HG03103 (cell line): Measurements from ENCODE around the gene ADAMTS8.

ENCODE experiments used
- ATAC-seq: cut with Tn5 transposase; IDR thresholded peaks from one replicate; pipeline ENCODE4 v1.9.1; 2021; ENCODE audit warnings: low read depth; ENCODE audit not compliant: unreplicated experiment

The ADAMTS8 gene

DNA sequence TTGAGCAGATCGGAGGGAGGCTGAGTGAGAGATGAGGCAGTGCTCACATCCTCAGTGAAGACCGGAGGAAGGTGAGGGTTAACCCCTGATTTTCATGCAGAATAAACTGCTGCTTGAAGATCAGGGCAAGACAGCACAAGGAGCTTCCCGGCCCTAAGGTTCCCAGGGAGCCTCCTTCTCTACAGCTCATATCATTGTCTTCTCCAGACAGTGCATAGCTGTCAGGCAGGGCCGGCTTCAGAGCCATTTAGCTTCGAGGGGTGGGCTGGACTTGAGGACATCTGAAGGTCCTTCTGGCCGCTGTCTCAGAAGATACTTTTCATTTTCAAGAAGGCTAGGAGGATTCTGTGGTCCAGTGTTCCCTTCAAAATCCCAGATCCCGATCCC lies 7.2 kb downstream of the ADAMTS8 start:
- ATAC-seq: no peak

DNA sequence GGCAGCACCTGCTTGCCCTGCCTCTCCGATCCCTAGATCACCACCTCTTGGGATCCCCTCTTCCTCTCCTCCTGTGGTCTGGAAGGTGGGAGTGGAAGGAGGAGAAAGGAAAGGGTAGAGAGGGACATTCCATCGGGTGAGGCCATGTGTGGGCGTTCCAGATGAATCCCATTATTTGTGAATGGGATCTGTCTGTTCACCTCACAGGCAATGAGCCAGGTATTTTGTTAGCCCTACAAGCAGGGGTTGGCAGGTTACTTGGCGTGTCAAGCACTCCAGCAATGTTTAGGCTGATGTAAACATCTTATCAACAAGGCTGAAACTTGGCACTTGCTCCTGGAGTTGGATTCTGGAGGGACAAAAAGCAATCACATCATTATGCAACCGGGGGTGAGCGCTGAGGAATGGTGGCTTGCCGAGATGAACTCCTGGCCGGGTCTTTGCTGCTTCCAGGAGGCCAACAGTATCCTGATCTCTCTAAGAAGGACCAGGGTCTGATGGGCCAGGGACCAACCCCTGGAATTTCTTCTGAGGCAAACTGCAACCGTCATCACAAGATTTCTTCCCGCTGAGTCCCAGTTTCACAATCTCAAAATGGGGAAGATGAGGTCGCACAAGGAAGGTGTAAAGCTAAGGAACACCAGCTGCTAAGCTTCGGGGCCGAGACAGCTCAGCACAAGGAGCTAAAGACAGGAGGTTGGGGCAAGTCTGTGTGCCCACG lies 7.8 kb downstream of the ADAMTS8 start:
- ATAC-seq: no peak

DNA sequence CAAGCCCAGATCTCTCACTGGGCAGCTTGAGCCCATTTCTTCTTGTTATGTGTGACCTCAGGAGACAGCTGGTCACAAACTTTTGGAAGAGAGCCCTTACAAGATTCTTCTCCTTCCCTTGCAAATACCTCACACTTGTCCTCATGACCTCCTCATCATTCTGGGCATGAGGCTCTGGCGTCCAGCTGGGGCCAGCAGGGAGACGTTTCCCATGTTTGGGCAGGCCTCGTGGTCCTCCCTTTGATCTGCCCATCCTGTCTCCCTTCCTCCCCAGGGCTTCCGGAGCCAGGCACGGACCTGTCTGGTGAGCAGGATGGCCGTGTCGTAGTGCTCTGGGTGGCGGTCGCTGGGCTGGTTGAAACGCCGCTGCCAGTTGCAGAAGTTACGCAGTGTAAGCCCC lies 9.7 kb downstream of the ADAMTS8 start:
- ATAC-seq: no peak

DNA sequence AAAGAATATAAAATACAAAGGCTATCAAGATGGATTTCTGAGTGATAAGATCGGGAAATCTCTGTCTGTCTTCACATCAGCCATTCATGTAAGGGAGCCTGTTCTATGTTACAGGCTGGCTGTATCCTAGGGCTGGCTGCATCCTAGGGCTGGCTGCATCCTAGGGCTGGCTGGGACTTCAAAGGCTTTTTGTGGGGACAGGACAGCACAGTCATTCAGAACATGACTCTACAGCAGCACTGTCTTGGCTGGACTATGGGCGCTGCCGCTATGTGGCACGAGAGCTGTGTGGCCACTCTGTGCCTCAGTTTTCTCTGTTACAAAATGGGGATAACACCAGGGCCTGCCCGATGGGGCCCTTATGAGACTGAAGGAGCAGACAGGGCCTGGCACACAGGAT lies 10.2 kb downstream of the ADAMTS8 start:
- ATAC-seq: no peak

DNA sequence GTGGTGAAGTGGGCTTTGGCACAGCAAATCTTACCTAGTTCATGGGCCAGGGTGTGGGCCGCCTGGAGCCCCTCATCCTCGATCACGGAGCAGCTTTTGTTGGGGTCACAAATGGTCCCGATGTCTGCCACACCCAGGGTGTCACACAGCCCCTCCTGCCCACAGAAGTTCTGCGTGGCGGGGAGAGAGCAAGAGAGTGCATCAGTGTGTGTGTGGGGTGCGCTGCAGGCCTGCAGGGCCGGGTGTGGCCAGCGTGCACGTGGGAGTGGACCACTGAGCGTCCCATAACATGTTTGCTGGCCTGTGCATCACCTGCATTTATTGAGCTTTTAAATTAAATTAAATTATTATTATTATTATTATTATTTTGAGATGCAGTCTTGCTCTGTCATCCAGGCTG lies 11.5 kb downstream of the ADAMTS8 start:
- no peak for ATAC-seq

DNA sequence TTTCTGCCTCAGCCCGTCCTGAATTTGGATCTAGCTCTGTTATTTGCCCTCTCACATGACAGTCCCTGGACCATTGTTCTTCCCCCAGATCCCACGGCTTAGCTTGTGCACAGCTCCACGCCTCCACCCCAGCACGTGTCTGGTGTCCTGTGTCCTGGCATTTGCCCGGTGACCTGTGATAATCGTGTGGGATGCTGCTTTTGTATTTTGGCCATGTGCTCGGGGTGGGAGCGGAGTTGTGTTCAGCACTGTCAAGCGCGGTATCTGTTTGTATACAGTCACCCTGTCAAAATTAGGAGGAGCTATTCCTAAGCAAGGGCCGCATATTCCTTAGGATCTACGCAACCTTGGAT lies 11.9 kb downstream of the ADAMTS8 start:
- no peak for ATAC-seq

DNA sequence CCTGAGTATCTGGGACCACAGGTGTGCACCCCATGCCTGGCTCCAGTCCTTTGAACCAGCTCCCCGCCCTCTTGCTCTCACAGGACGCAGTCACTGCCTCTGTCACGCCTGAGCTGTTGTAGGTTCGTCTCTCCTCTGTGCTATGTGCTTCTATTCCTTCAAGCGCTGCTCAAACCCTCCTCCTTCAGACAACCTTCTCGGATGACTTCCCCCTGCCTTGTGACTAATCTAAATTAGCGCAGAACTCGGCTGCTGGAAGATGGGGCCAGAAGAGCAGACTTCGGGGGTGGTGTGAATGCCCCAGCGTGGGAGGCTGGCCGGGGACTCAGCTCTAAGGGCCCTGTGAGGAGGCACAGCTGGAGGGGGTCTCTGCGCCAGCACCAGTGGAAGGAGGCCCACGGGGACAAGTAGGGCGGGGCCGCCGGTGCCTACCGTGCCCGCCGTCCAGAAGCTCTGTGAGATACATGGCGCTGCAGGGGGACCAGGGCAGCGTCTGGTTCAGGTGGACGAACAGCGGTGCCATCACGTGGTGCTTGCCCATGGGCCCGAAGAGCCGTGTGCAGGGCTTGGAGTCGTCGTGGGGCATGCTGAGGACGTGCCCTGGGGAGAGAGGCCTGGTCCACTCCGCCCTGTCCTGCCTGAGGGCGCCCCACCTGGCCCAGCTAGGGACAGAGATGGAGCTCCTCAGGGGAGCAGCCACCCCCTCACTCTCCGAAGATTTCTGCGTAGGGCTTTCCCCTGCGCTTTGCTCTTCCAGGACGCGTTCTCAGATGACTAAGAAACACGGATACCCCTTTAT lies 12.5 kb downstream of the ADAMTS8 start:
- no peak for ATAC-seq

DNA sequence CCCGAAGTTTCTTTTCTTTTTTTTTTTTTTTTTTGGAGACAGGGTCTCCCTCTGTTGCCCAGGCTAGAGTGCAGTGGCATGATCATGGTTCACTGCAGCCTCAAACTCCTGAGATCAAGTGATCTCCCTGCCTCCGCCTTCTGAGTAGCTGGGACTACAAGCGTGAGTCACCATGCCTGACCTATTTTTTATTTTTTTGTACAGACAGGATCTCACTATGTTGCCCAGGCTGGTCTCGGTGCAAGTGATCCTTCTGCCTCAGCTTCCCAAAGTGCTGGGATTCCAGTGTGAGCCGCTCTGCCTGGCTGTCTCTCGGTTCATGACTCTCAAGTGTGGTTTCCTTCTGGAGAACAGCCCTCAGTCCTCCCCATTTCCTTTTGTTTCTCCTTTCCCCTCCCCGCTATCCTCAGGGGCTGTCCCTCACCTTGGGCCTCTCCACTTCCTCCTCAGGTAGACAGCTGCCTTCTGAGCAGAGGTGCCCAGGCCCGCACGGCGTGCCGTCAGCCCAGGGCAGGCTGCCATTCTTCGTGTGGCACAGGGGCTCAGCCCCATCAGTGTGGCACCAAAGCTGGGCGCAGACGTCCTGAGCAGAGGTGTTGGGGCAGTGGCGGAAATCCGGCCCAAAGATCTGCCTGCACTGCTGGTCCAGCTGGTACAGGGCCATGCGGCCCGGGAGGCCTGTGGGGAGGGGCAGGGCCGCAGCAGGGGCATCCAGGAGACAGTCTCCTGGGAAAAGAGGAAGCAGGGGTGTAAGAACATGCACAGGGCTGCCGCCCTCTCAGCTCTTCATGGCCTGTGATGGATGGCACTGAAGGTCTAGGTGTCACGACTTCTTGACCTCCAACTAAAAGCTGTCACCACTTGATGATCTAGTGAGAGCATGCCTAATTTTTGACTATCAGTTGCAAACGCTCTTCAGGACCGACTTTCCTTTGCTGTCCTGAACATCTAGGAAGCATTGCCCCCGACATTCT lies 14.0 kb downstream of the ADAMTS8 start:
- ATAC-seq: no peak

DNA sequence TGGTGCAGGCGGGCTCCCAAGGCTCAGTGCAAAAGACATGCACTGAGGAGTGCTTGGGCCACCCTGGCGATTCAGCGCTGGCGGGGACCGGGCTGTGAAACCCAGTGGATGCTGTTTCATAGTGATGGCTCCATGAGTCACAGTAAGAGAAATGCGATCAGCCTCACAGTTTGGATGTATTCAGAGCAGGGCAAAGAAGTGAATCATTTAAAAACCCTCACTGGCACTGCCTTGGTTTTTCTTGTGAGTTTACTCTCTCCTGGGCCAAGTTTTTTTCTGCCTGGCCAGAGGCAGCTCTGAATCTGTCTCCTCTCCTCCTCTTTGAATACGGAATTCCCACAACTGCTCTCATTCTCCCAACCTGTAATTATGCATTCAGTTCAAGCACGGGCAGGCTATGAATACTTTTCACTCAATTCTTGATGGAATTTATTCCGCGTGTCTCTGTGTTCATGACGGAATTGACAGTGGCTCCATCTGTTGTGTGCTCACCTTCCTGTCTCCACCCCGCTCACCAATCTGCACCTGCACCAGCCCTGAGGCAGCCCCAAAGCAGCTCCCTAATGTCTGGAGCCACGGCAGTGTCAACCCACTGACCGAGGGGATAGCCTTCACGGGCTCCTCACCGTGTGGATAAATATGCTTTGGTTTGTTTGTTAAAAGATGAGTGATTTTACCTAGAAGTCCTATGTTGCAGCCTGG lies 14.9 kb downstream of the ADAMTS8 start:
- no peak for ATAC-seq

DNA sequence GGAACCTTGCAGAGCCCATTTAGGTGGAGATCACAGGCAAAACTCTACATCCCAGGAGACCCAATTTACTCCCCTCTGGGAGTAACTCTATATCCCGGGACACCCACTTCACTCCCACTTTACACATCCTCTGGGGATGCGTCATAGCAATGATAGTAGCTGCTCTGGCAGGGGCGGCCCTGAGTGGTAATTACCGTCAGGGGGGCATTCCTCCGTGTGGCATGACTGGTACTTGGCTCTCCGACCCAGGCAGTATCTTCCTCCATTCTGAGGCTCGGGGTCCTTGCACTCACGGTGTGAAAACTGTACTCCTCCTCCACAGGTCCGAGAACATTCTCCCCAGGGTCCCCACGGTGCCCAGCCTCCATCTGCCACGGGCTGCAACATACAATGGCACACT lies 17.2 kb downstream of the ADAMTS8 start:
- no peak for ATAC-seq

DNA sequence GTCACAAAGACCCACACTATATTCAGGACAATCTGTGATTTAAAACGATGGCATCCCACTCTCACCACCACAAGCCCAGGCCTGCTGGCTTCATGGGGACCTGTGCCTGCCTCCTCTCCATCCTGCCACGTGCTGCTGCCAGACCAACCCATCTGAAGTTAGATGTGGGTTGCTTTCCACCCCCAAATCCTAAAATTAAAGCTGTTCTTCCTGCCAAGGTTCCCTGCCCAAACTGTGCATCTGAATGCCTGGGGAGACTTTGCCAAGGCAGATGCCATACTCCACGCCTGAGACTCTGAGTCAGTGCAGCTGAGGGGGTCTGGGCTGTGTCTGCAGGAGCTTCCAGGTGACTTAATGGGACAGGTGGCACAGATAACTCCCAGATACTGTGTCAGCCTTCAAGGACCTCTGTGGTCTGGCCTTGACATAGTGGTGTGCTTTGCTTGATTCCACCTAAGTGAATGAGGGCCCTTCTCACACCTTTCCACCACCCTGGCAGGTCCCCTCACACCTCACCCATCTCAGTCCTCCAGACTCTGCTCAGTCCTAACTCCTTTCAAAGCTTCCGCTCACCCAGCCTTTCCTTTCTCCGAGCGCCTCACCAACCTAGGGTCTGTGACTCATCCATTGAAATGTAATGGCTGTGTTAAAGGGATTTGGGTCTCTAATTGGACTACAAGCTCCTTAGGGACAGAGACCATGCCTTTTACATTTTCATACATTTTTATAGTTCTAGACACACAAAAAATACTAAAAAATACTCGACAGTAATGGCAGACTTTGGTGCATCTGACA lies 18.6 kb downstream of the ADAMTS8 start:
- ATAC-seq: no peak

DNA sequence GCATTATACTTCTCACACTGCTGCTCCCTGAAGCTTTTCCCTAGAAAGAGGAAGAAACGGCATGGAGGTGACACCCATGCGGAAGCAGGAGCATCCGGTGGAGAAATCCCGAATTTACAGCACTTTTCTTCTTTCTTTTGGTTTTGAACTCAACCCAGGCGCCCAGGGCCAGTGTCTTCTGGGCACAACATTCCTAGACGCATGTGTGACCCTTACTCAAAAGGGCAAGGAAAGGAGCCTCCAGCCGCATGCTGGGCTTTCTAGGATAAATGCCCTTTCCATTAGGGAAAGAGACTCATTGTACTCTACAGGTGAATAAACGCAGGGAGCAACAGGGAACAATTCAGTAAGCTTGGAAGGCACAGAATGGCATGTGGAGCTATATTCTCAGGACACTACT lies 19.5 kb downstream of the ADAMTS8 start:
- no peak for ATAC-seq

DNA sequence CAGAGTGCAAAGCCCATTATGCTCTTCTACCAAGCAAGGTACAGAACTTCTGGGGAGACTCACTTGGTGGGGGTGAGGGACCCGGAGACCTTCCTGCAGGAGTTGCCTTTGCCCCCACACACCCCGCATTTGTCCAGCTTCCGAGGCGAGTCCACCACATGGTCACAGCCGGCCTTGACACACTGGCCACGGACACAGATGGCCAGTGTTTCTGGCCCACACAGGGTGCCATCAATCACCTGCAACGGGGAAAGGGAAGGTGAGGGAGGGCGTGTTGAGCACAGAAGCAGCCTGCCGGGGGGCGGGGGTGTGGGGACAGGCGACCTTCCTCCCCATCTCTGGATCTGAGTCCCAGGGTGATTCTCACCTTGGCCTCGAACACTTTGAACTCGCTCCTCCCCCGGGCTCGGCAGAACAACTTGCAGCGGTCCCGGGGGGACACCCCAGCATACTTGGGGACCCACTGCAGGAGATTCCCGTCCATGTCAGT lies 20.0 kb downstream of the ADAMTS8 start:
- no peak for ATAC-seq

DNA sequence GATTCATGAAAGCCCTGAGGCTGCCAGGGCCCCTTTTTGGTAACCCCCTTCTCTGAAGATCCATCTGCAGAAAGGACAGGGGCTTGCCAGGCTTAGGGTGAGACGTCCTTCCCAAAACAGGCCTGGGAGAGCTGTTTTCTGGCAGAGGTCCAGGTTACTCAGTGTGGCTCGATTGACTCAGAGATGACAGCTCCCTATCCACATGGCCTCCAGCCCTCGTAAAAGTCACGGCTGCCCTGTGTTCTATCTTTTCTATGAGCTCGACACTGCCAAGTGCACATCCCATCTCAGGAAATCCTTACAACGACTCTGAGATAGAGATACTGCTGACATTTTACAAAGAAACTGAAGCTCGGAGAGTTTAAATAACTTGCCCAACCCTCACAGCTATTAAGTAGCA lies 20.4 kb downstream of the ADAMTS8 start:
- no peak for ATAC-seq

DNA sequence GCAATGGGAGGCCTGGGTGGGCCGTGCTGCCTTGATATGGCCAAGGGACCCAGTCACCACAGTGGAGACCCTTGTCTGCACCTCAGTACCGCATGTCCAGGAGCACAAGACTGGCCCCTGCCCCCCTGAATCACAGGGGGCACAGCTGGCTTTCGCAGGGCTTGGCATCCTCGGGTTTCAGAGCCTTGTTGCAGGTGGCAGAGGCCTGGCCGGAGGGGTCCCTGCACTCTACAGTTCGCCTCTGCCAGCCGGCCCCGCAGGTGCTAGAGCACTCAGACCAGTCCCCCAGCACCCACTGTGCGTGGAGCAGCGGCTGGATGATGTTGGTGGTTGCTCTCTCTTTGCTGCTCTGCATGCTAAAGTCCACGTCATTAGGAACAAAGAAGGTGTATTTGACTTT lies 23.0 kb downstream of the ADAMTS8 start:
- no peak for ATAC-seq

DNA sequence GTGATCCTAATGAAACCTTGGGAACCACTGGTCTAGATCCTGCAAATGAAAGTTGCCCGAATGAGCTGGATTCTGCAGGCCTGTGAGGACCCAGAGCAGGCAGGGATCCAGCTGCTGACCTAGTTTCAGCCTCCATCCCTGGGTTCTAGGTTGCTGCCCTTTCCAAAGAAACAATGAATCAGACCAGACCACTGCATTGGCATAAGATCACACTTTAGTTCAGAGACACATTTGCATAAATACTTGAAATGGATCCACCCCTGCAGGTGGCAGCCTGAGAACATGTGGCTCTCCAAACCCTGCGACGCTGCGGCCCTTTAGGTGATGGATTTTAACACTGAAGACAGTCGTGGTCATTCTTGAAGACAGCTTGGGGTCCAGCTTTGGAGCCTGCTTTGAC lies 23.7 kb downstream of the ADAMTS8 start:
- no peak for ATAC-seq

DNA sequence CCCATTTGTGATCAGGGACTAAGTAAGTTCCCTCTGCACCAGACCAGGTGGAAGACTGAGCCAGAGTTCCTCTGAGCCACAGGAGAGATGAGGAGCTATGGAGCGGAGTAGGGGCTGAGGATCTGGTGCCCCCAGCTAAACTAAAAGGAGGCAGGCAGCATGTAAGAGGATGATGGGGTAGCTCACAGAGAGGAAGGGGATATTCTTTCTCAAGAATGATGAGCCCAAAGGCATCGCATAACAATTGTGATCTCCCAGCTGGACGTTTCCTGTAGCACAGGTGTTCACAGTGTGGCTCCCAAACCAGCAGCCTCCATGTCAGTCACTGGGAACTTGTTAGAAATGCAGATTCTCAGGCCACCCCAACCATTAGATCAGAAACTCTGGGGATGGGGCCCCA lies 24.4 kb downstream of the ADAMTS8 start:
- no peak for ATAC-seq

DNA sequence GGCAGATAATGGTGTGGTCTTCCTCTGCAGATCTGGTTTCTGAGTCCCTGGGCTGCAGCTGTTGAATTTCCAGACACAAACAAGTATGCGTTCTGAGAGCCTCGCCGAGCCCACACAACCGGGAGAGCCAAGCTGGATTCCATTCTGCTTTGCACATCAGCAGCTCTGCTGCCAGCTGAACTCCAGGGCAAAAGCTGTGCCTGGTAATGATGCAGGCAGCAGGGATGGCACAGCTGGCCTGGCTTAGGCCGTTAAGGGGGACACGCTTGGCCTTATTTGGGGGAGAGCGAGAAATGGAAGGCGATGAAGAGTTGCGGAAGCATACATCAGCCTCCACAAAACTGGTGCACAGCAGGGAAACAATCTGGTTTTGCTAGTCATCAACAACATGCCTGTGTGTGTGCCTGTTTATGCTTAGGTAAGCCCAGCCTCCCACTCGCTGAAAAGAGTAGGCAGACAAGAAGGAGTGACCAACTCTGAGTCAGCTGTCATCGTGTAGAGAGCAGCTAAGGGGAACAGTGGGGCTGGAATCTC lies 25.1 kb downstream of the ADAMTS8 start:
- no peak for ATAC-seq

DNA sequence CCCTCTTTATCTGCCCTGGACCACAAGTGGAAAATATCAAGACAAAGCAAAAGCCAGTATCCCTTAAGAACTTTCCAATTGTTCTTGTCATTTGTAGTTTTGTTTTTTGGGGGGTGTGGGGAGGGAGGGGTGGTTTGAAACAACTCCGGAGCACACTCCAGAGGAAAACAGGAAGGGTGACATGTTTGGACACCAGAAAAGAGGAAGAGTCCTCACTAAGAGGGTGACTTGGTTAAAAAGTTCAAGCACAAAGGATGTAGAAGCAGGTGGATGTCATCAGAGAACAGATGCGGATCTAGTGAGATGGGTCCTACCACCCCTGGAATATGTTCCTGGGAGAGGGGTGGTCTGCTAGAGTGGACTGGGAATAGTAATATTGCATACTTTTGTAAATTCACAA lies 25.8 kb downstream of the ADAMTS8 start:
- ATAC-seq: no peak
